Panc1 (cell line): ENCODE data around the gene CEND1. TPM values are rescaled to one million over a fixed set of nuclear protein-coding genes. Genes with fewer than 3 reads are reported as not detected.

Experiments used
- ATAC-seq: fragments of 200-7000 bp; cut with Tn5 transposase; 2 replicates; pipeline ENCODE4 v1.9.1; 2020; ENCODE audit warnings: mild to moderate bottlenecking, moderate library complexity
- Bru-seq: library from RNA; stranded (reverse); fragments of 400-500 nt; gene quantifications from one replicate; lab custom pipeline; 2021; lab: Mats Ljungman, UMichigan
- BruChase-seq, 2 experiments: library from RNA; stranded (reverse); fragments of 400-500 nt; gene quantifications; one replicate each; lab custom pipeline; 2021; lab: Mats Ljungman, UMichigan
- BruUV-seq: library from RNA; stranded (reverse); fragments of 400-500 nt; replicated peaks from 2 replicates; lab custom pipeline; 2021; lab: Mats Ljungman, UMichigan
- CTCF ChIA-PET: fragments of 300-600 bp; sonication (Branson Sonifier 250); formaldehyde crosslinking; loops from one replicate; lab custom pipeline; 2022; ENCODE audit warnings: antibody characterized with exemption; lab: Charles Lee
- POLR2A ChIA-PET: fragments of 300-600 bp; sonication (Branson Sonifier 250); formaldehyde crosslinking; loops from one replicate; lab custom pipeline; 2022; ENCODE audit warnings: antibody characterized with exemption; lab: Charles Lee
- DNase-seq: peaks from one replicate; pipeline ENCODE4 v3.0.0-alpha.2; 2010; ENCODE audit warnings: low read depth, low spot score
- H3K27ac ChIP-seq: 2 replicates; pipeline ENCODE4 v1.5.1; 2011; ENCODE audit warnings: mild to moderate bottlenecking, low read length, inconsistent platforms
- H3K27me3 ChIP-seq: fragments of 200-500 bp; sonication (Bioruptor generic); 2 replicates; pipeline ENCODE4 v1.6.0; 2014; ENCODE audit warnings: low read length, inconsistent platforms; ENCODE audit not compliant: control insufficient read depth, insufficient read depth
- H3K36me3 ChIP-seq: fragments of 200-500 bp; sonication (Bioruptor generic); 2 replicates; pipeline ENCODE4 v1.5.1; 2014; ENCODE audit warnings: inconsistent platforms, mild to moderate bottlenecking, low read length, moderate library complexity; ENCODE audit not compliant: control insufficient read depth, insufficient read depth
- H3K4me1 ChIP-seq: 2 replicates; pipeline ENCODE4 v1.5.1; 2011; ENCODE audit warnings: inconsistent platforms, mild to moderate bottlenecking, low read length, moderate library complexity; ENCODE audit not compliant: control insufficient read depth, insufficient read depth
- H3K4me3 ChIP-seq, 2 experiments: 2 replicates each; pipeline ENCODE4 v1.5.1; 2011 to 2012; ENCODE audit warnings: low read depth in 2 of 2, low read length in 2 of 2, mild to moderate bottlenecking in 2 of 2, inconsistent platforms in 1 of 2, moderate library complexity in 1 of 2
- H3K9me3 ChIP-seq: fragments of 200-500 bp; sonication (Bioruptor generic); 2 replicates; pipeline ENCODE4 v1.5.1; 2014; ENCODE audit warnings: low read depth, mild to moderate bottlenecking, inconsistent platforms, low read length, moderate library complexity; ENCODE audit not compliant: control insufficient read depth, insufficient read depth
- CTCF ChIP-seq: fragments of 450-650 bp; IDR thresholded peaks from 2 replicates; pipeline ENCODE4 v1.5.1; 2017; ENCODE audit warnings: mild to moderate bottlenecking
- POLR2AphosphoS5 ChIP-seq: IDR thresholded peaks from 2 replicates; pipeline ENCODE4 v1.6.1; 2012; ENCODE audit warnings: mild to moderate bottlenecking, low read depth, low read length, moderate library complexity
- REST ChIP-seq, 2 experiments: IDR thresholded peaks; 2 replicates each; pipeline ENCODE4 v1.6.1; 2011 to 2012; ENCODE audit warnings: low read depth in 2 of 2, control low read depth in 1 of 2, low read length in 1 of 2, mild to moderate bottlenecking in 1 of 2, moderate library complexity in 1 of 2; ENCODE audit not compliant: insufficient read depth in 1 of 2
- SIN3A ChIP-seq: IDR thresholded peaks from 2 replicates; pipeline ENCODE4 v1.6.1; 2012; ENCODE audit warnings: low read depth, mild to moderate bottlenecking, low read length, moderate library complexity, borderline replicate concordance; ENCODE audit not compliant: insufficient read depth
- TCF7L2 ChIP-seq: IDR thresholded peaks from 2 replicates; pipeline ENCODE4 v1.6.1; 2011; ENCODE audit warnings: mild to moderate bottlenecking, low read depth, low read length, inconsistent platforms
- in situ Hi-C: cut with HindIII; loops from 2 replicates; pipeline ENCODE4 v1.10.0; 2016; ENCODE audit warnings: low sequenced_read_pairs, low pct_unique_long_range_greater_than_20kb
- intact Hi-C: fragments of 100-400 bp; cut with micrococcal nuclease; formaldehyde crosslinking; loops from one replicate; pipeline ENCODE4 v1.10.0; 2022; ENCODE audit not compliant: unreplicated experiment
- long read RNA-seq: library from polyadenylated mRNA; unstranded; transcript quantifications from one replicate; pipeline ENCODE4 v2.0.0, GENCODE V29; 2021; ENCODE audit not compliant: unreplicated experiment
- polyA plus RNA-seq: library from polyadenylated mRNA; unstranded; fragments of >200 nt; gene quantifications from one replicate; pipeline ENCODE4 v1.2.1, GENCODE V29; 2012; ENCODE audit warnings: missing spikeins; ENCODE audit not compliant: insufficient read length
- total RNA-seq: library from RNA; stranded (reverse); gene quantifications from one replicate; pipeline ENCODE4 v1.2.1, GENCODE V29; 2021; ENCODE audit not compliant: unreplicated experiment

CEND1 gene
- total RNA-seq: 15.9 TPM
- 36.1 TPM for polyA plus RNA-seq
- percentile 48 among the genes with signal in this experiment for Bru-seq, nascent RNA
- percentile 38 among the genes with signal in this experiment for BruChase-seq, experiment 1, labeled RNA remaining after a 2-hour chase
- percentile 60 among the genes with signal in this experiment for BruChase-seq, experiment 2, labeled RNA remaining after a 6-hour chase
- long read RNA-seq, transcript CEND1-201 (2 exons, 1,649 nt): major isoform, 11 of 33 reads
- long read RNA-seq, partial matches to known transcripts: 0 of 33 reads
- long read RNA-seq, other reads (novel, unspliced or antisense): 22 of 33 reads

- intact Hi-C loops (no loop called here), in situ Hi-C loops (no loop called here)
- no peaks in the 10 kb centered on the region for H3K9me3 ChIP-seq
- peak within 1 kb of the TSS; percentile 86 for H3K27ac ChIP-seq
- ATAC-seq (peak; percentile 36), DNase-seq (no peak)
- peaks cover 50% of the 10 kb centered on the region for H3K4me1 ChIP-seq
- no TSS peak for BruUV-seq
- no peaks in the 10 kb centered on the region for H3K27me3 ChIP-seq
- ChIA-PET POLR2A (interaction anchor here (0.6 to 0.7 kb wide), 4 partner anchors 9 to 33 kb away, joined by 3 to 13 read pairs (median 5); no protein-coding TSS in a partner anchor), CTCF (no interaction called here)
- peak within 1 kb of the TSS; percentile 51 to 59 for H3K4me3 ChIP-seq
- no peaks in the 10 kb centered on the region; the same call in none of the 2 replicates for H3K36me3 ChIP-seq
- TF ChIP-seq REST (IDR thresholded peaks at IDR 0.05; ENCODE audit: insufficient read depth in 1 of 2, low read depth in 2 of 2, low read length in 1 of 2) (no peak), SIN3A (no peak), POLR2AphosphoS5 (peak; percentile 0; the same call in 1 of the 2 replicates)
These were observed at the start of gene CEND1 for GRCh38 chr11:789943-790342. TSS of gene CEND1 (minus strand) at chr11:790090. CDS start at chr11:788576, 1,514 bp downstream.

- peaks cover 71% of the 10 kb centered on the region for H3K4me1 ChIP-seq
- BruUV-seq: no TSS peak
These were observed 49.4 kb upstream of the CEND1 start for GRCh38 chr11:839280-839623.

More at GRCh38 chr11:839280-839623, 49.4 kb upstream of the CEND1 start:
- POLR2A ChIA-PET: no interaction called here
- H3K4me3 ChIP-seq: no peak overlapping the region; a peak in 1 of 4 replicates
- H3K9me3 ChIP-seq: no peaks in the 10 kb centered on the region
- intact Hi-C loops (no loop called here), in situ Hi-C loops (no loop called here)
- CTCF ChIA-PET: interaction anchor here (1.3 kb wide), 1 partner anchor 19 kb away, joined by 3 read pairs; no protein-coding TSS in a partner anchor
- H3K27me3 ChIP-seq: no peaks in the 10 kb centered on the region
- TF ChIP-seq REST (IDR thresholded peaks at IDR 0.05; ENCODE audit: insufficient read depth in 1 of 2, low read depth in 2 of 2, low read length in 1 of 2) (no peak), SIN3A (peak; percentile 86), TCF7L2 (no peak), CTCF (no peak), POLR2AphosphoS5 (peak; percentile 89)
- H3K36me3 ChIP-seq: peaks cover 5% of the 10 kb centered on the region; the same call in 1 of the 2 replicates
- ATAC-seq (no peak), DNase-seq (no peak)
- H3K27ac ChIP-seq: peak overlapping the region; percentile 92
